ENCODE measurements around the gene PLA2G15.

GRCh38 chr16:68251832-68252231 is 6.7 kb downstream of the PLA2G15 start:
- TF ChIP-seq CTCF (IDR thresholded peaks at IDR 0.05; ENCODE audit: low read depth, low read length, poor library complexity, severe bottlenecking) (no peak), EZH2phosphoT487 (IDR thresholded peaks at IDR 0.05; ENCODE audit: borderline replicate concordance, low read length) (no peak)
